ENCODE data around the gene MRPL58. TPM values are rescaled to one million over a fixed set of nuclear protein-coding genes. Genes with fewer than 3 reads are reported as not detected.
A peak's percentile ranks its signal among the peaks of the same experiment; 100 is the strongest.
"Not testable (repeated sequence)": the region's sequence is repeated elsewhere in the genome, so short reads cannot be mapped to it uniquely, and the experiment has no call there.

The MRPL58 gene
- total RNA-seq, 1 donor from 2014 or later, result 50.6 TPM

DNA sequence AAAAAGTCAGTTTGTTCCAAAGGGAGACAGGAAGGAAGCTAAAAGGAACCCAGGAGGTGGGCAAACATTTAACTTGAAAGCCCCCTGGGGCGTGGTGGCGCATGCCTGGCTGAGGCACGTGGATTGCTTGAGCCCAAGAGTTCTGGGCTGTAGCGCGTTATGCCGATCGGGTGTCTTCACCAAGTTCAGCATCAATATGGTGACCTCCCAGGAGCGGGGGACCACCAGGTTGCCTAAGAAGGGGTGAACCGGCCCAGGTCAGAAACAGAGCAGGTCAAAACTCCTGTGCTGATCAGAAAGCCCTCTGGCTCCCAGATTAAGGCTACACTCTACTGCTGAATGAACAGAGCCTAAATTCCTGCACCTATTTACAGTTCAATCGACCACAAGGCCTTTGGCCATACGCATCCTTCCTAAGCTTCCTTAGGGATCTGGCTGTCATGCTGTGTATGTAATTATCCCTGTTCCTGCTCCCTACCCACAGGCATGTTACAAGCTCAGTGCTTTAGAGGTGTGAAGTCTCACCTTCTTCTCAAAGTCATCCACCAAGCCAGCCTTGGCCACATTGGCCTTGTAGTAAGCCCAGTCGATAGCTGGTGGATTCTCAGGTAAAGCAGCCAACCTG is 29.3 kb downstream of the MRPL58 start:
- DNase-seq, result no peak
- H3K4me3 ChIP-seq, result no peak overlapping the region
- H3K27me3 ChIP-seq (ENCODE audit: low read depth), result no peaks in the 10 kb centered on the region
- intact Hi-C loops (cut with micrococcal nuclease), result no loop called here
- TF ChIP-seq, protein P1, sequence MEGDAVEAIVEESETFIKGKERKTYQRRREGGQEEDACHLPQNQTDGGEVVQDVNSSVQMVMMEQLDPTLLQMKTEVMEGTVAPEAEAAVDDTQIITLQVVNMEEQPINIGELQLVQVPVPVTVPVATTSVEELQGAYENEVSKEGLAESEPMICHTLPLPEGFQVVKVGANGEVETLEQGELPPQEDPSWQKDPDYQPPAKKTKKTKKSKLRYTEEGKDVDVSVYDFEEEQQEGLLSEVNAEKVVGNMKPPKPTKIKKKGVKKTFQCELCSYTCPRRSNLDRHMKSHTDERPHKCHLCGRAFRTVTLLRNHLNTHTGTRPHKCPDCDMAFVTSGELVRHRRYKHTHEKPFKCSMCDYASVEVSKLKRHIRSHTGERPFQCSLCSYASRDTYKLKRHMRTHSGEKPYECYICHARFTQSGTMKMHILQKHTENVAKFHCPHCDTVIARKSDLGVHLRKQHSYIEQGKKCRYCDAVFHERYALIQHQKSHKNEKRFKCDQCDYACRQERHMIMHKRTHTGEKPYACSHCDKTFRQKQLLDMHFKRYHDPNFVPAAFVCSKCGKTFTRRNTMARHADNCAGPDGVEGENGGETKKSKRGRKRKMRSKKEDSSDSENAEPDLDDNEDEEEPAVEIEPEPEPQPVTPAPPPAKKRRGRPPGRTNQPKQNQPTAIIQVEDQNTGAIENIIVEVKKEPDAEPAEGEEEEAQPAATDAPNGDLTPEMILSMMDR (IDR thresholded peaks at IDR 0.05; ENCODE audit: borderline replicate concordance), result no peak
- peaks cover 46% of the 10 kb centered on the region for H3K36me3 ChIP-seq
- H3K4me1 ChIP-seq, result peaks cover 32% of the 10 kb centered on the region
- no peaks in the 10 kb centered on the region for H3K9me3 ChIP-seq (replicated peaks)
- H3K27ac ChIP-seq (replicated peaks), result no peak overlapping the region

DNA sequence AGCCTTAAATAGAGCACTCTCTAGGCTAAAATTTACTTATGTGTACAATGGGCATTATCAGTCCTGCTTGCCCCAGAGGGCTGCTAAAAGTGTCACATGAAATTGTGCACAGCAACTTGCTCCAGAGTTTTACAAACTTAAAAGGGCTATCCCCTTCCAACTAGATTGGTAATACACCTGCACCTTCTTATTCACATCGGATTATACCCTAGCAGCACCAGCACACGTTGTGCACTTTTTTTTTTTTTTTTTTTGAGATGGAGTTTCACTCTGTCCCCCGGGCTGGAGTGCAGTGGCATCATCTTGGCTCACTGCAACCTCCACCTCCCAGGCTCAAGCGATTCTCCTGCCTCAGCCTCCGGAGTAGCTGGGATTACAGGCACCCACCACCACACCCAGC is 31.3 kb downstream of the MRPL58 start:
- H3K4me3 ChIP-seq; intact Hi-C loops (cut with micrococcal nuclease); H3K9me3 ChIP-seq (replicated peaks); DNase-seq; H3K27ac ChIP-seq (replicated peaks); H3K27me3 ChIP-seq (ENCODE audit: low read depth): not testable (repeated sequence)
- Histone ChIP-seq H3K36me3 (peaks cover 38% of the 10 kb centered on the region), H3K4me1 (peaks cover 42% of the 10 kb centered on the region)

DNA sequence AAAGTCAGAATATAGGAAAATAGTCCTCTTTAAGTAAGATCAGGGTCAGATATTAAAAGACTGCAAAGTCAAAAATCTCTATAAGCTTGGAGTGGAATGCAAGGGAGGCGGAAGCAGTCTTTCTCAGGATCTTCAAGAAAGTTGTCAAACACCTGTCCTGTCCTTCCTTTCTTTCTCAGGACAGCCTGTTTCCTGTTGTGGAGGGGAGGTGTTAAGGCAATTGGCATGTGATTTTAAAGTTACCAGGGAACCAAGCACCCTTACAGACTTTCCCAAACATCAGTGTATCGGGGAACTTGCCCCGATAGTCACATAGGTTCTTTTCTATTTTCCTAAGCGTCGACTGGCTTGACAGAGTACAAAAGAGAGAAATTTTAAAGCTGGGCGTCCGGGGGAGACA is 32.2 kb downstream of the MRPL58 start:
- TF ChIP-seq, protein P1 (IDR thresholded peaks at IDR 0.05; ENCODE audit: borderline replicate concordance), result no peak
- H3K4me3 ChIP-seq, result no peak overlapping the region
- no peaks in the 10 kb centered on the region for H3K27me3 ChIP-seq (ENCODE audit: low read depth)
- peaks cover 51% of the 10 kb centered on the region for H3K4me1 ChIP-seq
- no peak overlapping the region for H3K27ac ChIP-seq (replicated peaks)
- DNase-seq, result no peak
- peaks cover 33% of the 10 kb centered on the region for H3K36me3 ChIP-seq
- intact Hi-C loops (cut with micrococcal nuclease), result no loop called here
- no peaks in the 10 kb centered on the region for H3K9me3 ChIP-seq (replicated peaks)

DNA sequence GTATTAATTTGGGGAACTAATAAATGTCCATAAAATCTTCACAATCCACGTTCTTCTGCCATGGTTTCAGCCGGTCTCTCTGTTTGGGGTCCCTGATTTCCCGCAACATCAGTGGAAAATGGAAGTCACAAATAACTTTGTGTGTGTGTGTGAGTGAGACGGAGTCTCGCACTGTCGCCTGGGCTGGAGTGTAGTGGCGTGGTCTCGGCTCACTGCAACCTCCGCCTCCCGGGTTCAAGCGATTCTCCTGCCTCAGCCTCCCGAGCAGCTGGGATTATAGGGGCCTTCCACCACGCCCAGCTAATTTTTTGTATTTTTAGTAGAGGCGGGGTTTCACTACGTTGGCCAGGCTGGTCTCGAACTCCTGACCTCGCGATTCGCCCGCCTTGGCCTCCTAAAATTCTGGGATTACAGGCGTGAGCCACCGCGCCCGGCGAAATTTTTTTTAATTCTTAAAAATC is 33.5 kb downstream of the MRPL58 start:
- H3K4me1 ChIP-seq, result peaks cover 52% of the 10 kb centered on the region
- peak overlapping the region; percentile 100 for H3K27ac ChIP-seq (replicated peaks)
- intact Hi-C loops (cut with micrococcal nuclease), result not testable (repeated sequence)

DNA sequence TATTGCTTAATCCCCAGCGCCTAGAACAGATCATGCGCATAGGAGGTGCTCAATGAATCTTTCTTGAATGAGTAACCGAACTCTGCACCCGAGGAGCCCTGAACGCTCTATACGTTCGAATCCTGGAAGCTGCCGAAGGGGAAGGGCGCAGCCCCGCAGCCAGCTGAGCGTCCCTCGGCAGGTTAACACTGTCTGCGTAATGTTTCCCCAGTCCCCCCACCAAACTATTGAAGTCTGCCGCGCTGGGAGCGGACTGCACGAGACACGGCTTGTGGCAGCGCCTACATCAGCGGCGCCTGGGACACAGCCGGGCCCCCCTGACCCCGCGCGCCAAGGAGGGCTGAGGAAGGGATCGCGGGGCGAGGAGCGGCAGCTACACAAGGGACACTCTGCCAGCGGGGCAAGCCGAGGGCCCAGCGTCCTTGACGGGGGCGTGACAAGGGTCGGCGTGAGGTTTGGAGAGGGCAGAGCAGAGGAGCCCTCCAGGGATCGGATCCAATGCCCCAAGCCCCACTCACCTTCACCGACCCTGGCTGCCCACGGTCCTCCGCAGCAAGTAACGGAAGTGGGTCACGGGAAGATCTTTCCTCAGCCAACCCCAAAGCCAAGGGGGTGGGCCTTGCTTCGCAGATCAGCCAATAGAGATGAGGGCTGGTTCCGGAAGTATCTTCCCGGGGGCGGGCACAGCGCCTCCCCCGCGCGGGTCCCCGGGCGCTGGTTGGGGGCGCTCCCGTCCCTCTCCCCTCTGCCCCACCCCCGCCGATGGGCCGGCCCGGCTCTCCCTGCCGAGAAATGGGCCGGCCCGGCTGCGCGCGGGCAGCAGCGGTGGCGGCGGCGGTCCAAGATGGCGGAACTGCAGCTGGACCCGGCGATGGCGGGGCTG is 34.2 kb downstream of the MRPL58 start, which contains the start of the genes ATP5PD and KCTD2:
Gene ATP5PD, minus strand, starts transcription at position 563 of the 883 bp plus-strand sequence. CDS start 4,319 bp downstream, outside the sequence.
Gene KCTD2, plus strand, starts transcription at position 819 of the 883 bp plus-strand sequence. Its CDS starts 26 bp downstream, at position 845.
- Histone ChIP-seq H3K9me3 (replicated peaks) (no peaks in the 10 kb centered on the region), H3K4me1 (peaks cover 52% of the 10 kb centered on the region), H3K27me3 (ENCODE audit: low read depth) (no peaks in the 10 kb centered on the region), H3K36me3 (peaks cover 26% of the 10 kb centered on the region), H3K4me3 (peak within 1 kb of the TSS; percentile 99), H3K27ac (replicated peaks) (peak within 1 kb of the TSS; percentile 100)
- intact Hi-C loops (cut with micrococcal nuclease), result no loop called here
- TF ChIP-seq, protein P1 (IDR thresholded peaks at IDR 0.05; ENCODE audit: borderline replicate concordance), result no peak
- DNase-seq, result peak; percentile 97

More for the DNA sequence above, 33.5 kb downstream of the MRPL58 start:
- Histone ChIP-seq H3K36me3 (peaks cover 33% of the 10 kb centered on the region), H3K4me3 (peak overlapping the region; percentile 99)
- H3K27me3 ChIP-seq (ENCODE audit: low read depth); H3K9me3 ChIP-seq (replicated peaks); DNase-seq: not testable (repeated sequence)

DNA sequence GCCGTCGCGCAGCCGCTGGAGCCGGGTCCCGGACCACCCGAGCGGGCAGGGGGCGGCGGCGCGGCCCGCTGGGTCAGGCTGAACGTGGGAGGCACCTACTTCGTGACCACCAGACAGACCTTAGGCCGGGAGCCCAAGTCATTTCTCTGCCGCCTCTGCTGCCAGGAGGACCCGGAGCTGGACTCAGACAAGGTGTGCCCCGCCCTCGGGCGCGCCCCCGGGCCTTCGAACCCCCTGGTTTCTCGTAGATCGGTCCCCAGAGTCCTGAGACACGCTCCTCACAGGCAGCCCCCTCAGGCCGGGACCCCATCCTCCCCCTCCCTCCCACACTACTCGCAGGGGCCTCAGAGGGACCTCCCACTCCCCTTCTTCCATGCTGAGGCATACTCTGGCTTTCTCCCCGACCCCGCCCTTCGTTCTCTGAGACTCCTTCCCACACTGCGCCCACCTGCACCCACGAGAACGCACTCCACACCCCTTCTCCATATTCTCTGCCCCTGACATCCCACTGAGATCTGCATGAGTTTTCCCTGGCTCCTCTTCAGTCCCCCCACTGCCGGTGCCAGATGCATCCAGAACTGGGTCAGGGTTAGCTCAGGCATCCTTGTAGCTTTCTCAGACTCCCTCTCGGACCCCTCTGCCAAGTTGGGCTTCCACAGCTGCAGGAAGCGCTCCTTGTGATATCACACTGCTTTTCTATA is 35.1 kb downstream of the MRPL58 start:
- DNase-seq, result peak; percentile 42
- TF ChIP-seq, protein P1 (IDR thresholded peaks at IDR 0.05; ENCODE audit: borderline replicate concordance), result no peak
- no peaks in the 10 kb centered on the region for H3K9me3 ChIP-seq (replicated peaks)
- H3K36me3 ChIP-seq, result peaks cover 19% of the 10 kb centered on the region
- intact Hi-C loops (cut with micrococcal nuclease), result no loop called here
- H3K4me1 ChIP-seq, result peaks cover 52% of the 10 kb centered on the region
- H3K4me3 ChIP-seq, result peak overlapping the region; percentile 99
- no peaks in the 10 kb centered on the region for H3K27me3 ChIP-seq (ENCODE audit: low read depth)
- H3K27ac ChIP-seq (replicated peaks), result peak overlapping the region; percentile 100

All from left ventricle myocardium inferior (tissue), 1 donor.